ENCODE data around the gene SEC31B.

GRCh38 chr10:100487529-100487928 is 32.1 kb downstream of the SEC31B start:
- no peak for TF ChIP-seq CTCF (IDR thresholded peaks at IDR 0.05; ENCODE audit: poor library complexity)
- TF ChIP-seq EZH2 (IDR thresholded peaks at IDR 0.05; ENCODE audit: borderline replicate concordance), result no peak
- TF ChIP-seq EZH2phosphoT487 (IDR thresholded peaks at IDR 0.05; ENCODE audit: low read depth, severe bottlenecking, unreplicated experiment), result no peak
